OCI-LY3 (cell line): ENCODE results near the gene DCST1.

Experiments used
- EZH2phosphoT487 ChIP-seq: fragments of 200-600 bp; shearing (Covaris generic); IDR thresholded peaks from 2 replicates; pipeline ENCODE4 v1.6.1; 2018; ENCODE audit warnings: antibody characterized with exemption, mixed run types, low read depth
- TF ChIP-seq, protein P1 (sequence below): fragments of 200-600, 300-600 bp; sonication (generic); IDR thresholded peaks from 2 replicates; pipeline ENCODE4 v1.5.1; 2014; ENCODE audit warnings: antibody characterized with exemption, low read length, low read depth

DNA sequence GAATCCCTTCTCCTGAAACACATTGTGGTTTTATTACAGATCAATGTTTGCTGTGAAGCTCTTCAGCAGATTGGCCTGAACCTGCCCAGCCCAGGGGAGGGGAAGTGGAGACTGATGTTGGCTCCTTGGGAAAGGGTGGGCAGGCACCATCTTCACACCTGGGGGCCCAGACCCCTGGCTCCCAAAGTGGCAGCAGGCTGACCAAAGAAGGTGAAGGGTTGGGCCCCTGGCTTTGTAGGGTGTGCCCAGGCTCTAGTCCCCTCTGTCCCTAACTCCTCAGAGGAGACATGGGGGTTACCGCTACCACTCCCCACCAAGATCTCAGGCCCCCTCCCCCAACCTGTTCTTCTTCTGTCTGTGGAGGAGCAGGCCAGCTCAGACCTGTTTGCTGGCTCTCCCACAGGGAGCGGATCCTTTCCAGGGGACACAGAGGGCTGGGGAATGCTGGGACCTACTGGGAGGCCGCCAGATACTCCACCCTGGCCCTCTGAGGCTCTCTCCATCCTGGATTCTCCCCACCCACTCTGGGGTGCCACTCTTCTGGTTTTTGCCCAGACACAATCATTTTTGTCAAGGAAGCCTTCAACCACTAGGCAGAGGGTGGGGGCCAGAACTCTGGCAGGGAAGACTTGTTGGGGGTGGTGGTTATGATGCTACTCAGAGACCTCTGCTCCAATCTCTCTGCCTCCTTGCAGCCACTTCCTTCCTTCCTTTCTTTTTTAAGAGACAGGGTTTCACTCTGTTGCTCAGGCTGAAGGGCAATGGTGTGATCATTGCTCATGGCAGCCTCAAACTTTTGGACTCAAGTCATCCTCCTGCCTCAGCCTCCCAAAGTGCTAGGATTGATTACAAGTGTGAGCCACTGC is 40.0 kb downstream of the DCST1 start:
- TF ChIP-seq, protein P1, sequence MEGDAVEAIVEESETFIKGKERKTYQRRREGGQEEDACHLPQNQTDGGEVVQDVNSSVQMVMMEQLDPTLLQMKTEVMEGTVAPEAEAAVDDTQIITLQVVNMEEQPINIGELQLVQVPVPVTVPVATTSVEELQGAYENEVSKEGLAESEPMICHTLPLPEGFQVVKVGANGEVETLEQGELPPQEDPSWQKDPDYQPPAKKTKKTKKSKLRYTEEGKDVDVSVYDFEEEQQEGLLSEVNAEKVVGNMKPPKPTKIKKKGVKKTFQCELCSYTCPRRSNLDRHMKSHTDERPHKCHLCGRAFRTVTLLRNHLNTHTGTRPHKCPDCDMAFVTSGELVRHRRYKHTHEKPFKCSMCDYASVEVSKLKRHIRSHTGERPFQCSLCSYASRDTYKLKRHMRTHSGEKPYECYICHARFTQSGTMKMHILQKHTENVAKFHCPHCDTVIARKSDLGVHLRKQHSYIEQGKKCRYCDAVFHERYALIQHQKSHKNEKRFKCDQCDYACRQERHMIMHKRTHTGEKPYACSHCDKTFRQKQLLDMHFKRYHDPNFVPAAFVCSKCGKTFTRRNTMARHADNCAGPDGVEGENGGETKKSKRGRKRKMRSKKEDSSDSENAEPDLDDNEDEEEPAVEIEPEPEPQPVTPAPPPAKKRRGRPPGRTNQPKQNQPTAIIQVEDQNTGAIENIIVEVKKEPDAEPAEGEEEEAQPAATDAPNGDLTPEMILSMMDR: no peak
- no peak for TF ChIP-seq EZH2phosphoT487
